Measurements from ENCODE around the gene PHF21B. TPM values are rescaled to one million over a fixed set of nuclear protein-coding genes. Genes with fewer than 3 reads are reported as not detected.

Gene PHF21B
- total RNA-seq, 2 donors from 2014 or later: 0.07 TPM; not detected in 1

GRCh38 chr22:44890416-44891292 is 119.2 kb downstream of the PHF21B start:
- Mint-ChIP-seq H3K36me3 (no peaks in the 10 kb centered on the region), H3K27ac (peak overlapping the region in 1 of 2 donors; percentile 9), H3K9me3 (no peaks in the 10 kb centered on the region)
- ATAC-seq (no peak), DNase-seq (ENCODE audit: low spot score in 2 of 2) (peak in 1 of 2 donors; percentile 39)

- no peaks in the 10 kb centered on the region for H3K9me3 Mint-ChIP-seq
- no peak for ATAC-seq
These were observed 120.4 kb downstream of the PHF21B start for GRCh38 chr22:44889255-44889878.

GRCh38 chr22:44888491-44889254 is 121.1 kb downstream of the PHF21B start:
- ATAC-seq: no peak
- peak in 1 of 2 donors; percentile 28 for DNase-seq (ENCODE audit: low spot score in 2 of 2)
- Mint-ChIP-seq H3K9me3 (no peaks in the 10 kb centered on the region), H3K27ac (no peak overlapping the region), H3K36me3 (no peaks in the 10 kb centered on the region)

More at GRCh38 chr22:44889255-44889878, 120.4 kb downstream of the PHF21B start:
- Mint-ChIP-seq H3K27ac (no peak overlapping the region), H3K36me3 (no peaks in the 10 kb centered on the region)
- peak in 1 of 2 donors; percentile 2 for DNase-seq (ENCODE audit: low spot score in 2 of 2)

- H3K36me3 Mint-ChIP-seq: no peaks in the 10 kb centered on the region
- H3K27ac Mint-ChIP-seq: no peak overlapping the region
- no peak for ATAC-seq
- no peaks in the 10 kb centered on the region for H3K9me3 Mint-ChIP-seq
- DNase-seq (ENCODE audit: low spot score in 2 of 2): no peak
These were observed 121.9 kb downstream of the PHF21B start for GRCh38 chr22:44887941-44888366.

- Mint-ChIP-seq H3K36me3 (no peaks in the 10 kb centered on the region), H3K27ac (peak overlapping the region in 1 of 2 donors; percentile 17), H3K9me3 (no peaks in the 10 kb centered on the region)
- ATAC-seq (no peak), DNase-seq (ENCODE audit: low spot score in 2 of 2) (no peak)
These were observed 123.9 kb downstream of the PHF21B start for GRCh38 chr22:44885806-44886360.

- Mint-ChIP-seq H3K27ac (no peak overlapping the region), H3K9me3 (no peaks in the 10 kb centered on the region), H3K36me3 (no peaks in the 10 kb centered on the region)
- no peak for ATAC-seq
- DNase-seq (ENCODE audit: low spot score in 2 of 2): no peak
These were observed 124.6 kb downstream of the PHF21B start for GRCh38 chr22:44884968-44885805.

- H3K36me3 Mint-ChIP-seq: no peaks in the 10 kb centered on the region
- H3K27ac Mint-ChIP-seq: no peak overlapping the region
- DNase-seq (ENCODE audit: low spot score in 2 of 2) (no peak), ATAC-seq (no peak)
- no peaks in the 10 kb centered on the region for H3K9me3 Mint-ChIP-seq
These were observed 125.2 kb downstream of the PHF21B start for GRCh38 chr22:44884562-44884961.

GRCh38 chr22:44883011-44883421 is 126.8 kb downstream of the PHF21B start:
- no peaks in the 10 kb centered on the region for H3K9me3 Mint-ChIP-seq
- H3K27ac Mint-ChIP-seq: no peak overlapping the region
- ATAC-seq (no peak), DNase-seq (ENCODE audit: low spot score in 2 of 2) (no peak)
- H3K36me3 Mint-ChIP-seq: no peaks in the 10 kb centered on the region

GRCh38 chr22:44882226-44882905 is 127.4 kb downstream of the PHF21B start:
- DNase-seq (ENCODE audit: low spot score in 2 of 2) (no peak), ATAC-seq (no peak)
- Mint-ChIP-seq H3K9me3 (no peaks in the 10 kb centered on the region), H3K36me3 (no peaks in the 10 kb centered on the region), H3K27ac (no peak overlapping the region)

GRCh38 chr22:44881624-44882023 is 128.2 kb downstream of the PHF21B start:
- Mint-ChIP-seq H3K27ac (no peak overlapping the region), H3K36me3 (no peaks in the 10 kb centered on the region), H3K9me3 (peaks cover 0 to 2% of the 10 kb centered on the region in 2 donors)
- ATAC-seq (no peak), DNase-seq (ENCODE audit: low spot score in 2 of 2) (no peak)

- Mint-ChIP-seq H3K27ac (no peak overlapping the region), H3K9me3 (peaks cover 0 to 5% of the 10 kb centered on the region in 2 donors), H3K36me3 (no peaks in the 10 kb centered on the region)
- ATAC-seq (no peak), DNase-seq (ENCODE audit: low spot score in 2 of 2) (no peak)
These were observed 129.1 kb downstream of the PHF21B start for GRCh38 chr22:44880610-44881290.

GRCh38 chr22:44879301-44879680 is 130.5 kb downstream of the PHF21B start:
- peaks cover 0 to 5% of the 10 kb centered on the region in 2 donors for H3K9me3 Mint-ChIP-seq
- no peak for ATAC-seq
- H3K36me3 Mint-ChIP-seq: no peaks in the 10 kb centered on the region
- no peak overlapping the region for H3K27ac Mint-ChIP-seq
- DNase-seq (ENCODE audit: low spot score in 2 of 2): no peak

GRCh38 chr22:44878483-44879300 is 131.1 kb downstream of the PHF21B start:
- Mint-ChIP-seq H3K27ac (no peak overlapping the region), H3K36me3 (no peaks in the 10 kb centered on the region), H3K9me3 (peaks cover 0 to 5% of the 10 kb centered on the region in 2 donors)
- DNase-seq (ENCODE audit: low spot score in 2 of 2) (no peak), ATAC-seq (no peak)

- Mint-ChIP-seq H3K9me3 (peaks cover 0 to 6% of the 10 kb centered on the region in 2 donors), H3K27ac (no peak overlapping the region), H3K36me3 (peaks cover 0 to under 1% of the 10 kb centered on the region in 2 donors)
- DNase-seq (ENCODE audit: low spot score in 2 of 2) (no peak), ATAC-seq (no peak)
These were observed 132.9 kb downstream of the PHF21B start for GRCh38 chr22:44876921-44877320.
